Endothelial cell of hepatic sinusoid (primary cell): ENCODE measurements around the gene RIN3.
"Not testable (repeated sequence)": the region's sequence is repeated elsewhere in the genome, so short reads cannot be mapped to it uniquely, and the experiment has no call there.

Experiments used
- in situ Hi-C: cut with HindIII; loops from 2 replicates; pipeline ENCODE4 v1.10.0; 2017; ENCODE audit warnings: low sequenced_read_pairs

Gene RIN3

GRCh38 chr14:92525322-92526095, 11.9 kb downstream of the RIN3 start:
- in situ Hi-C loops, result no loop called here

- in situ Hi-C loops, result no loop called here
Observed at GRCh38 chr14:92527721-92528120, 14.1 kb downstream of the RIN3 start.

- in situ Hi-C loops, result no loop called here
Observed at GRCh38 chr14:92528486-92529100, 15.0 kb downstream of the RIN3 start.

GRCh38 chr14:92529903-92530302, 16.3 kb downstream of the RIN3 start:
- in situ Hi-C loops, result no loop called here

- in situ Hi-C loops, result no loop called here
Observed at GRCh38 chr14:92531106-92531873, 17.7 kb downstream of the RIN3 start.

GRCh38 chr14:92532490-92533163, 19.0 kb downstream of the RIN3 start:
- in situ Hi-C loops, result no loop called here

- in situ Hi-C loops, result no loop called here
Observed at GRCh38 chr14:92534932-92535643, 21.5 kb downstream of the RIN3 start.

- in situ Hi-C loops, result not testable (repeated sequence)
Observed at GRCh38 chr14:92536231-92536630, 22.6 kb downstream of the RIN3 start.

GRCh38 chr14:92538412-92538985, 24.9 kb downstream of the RIN3 start:
- in situ Hi-C loops, result no loop called here

- in situ Hi-C loops, result no loop called here
Observed at GRCh38 chr14:92539419-92539818, 25.8 kb downstream of the RIN3 start.

GRCh38 chr14:92539875-92540274, 26.3 kb downstream of the RIN3 start:
- in situ Hi-C loops, result no loop called here

- in situ Hi-C loops, result no loop called here
Observed at GRCh38 chr14:92540472-92541048, 27.0 kb downstream of the RIN3 start.

GRCh38 chr14:92542766-92543554, 29.4 kb downstream of the RIN3 start:
- in situ Hi-C loops, result no loop called here

- in situ Hi-C loops, result no loop called here
Observed at GRCh38 chr14:92544051-92544720, 30.6 kb downstream of the RIN3 start.

GRCh38 chr14:92546347-92547053, 32.9 kb downstream of the RIN3 start:
- in situ Hi-C loops, result no loop called here

GRCh38 chr14:92549105-92549858, 35.7 kb downstream of the RIN3 start:
- in situ Hi-C loops, result no loop called here

GRCh38 chr14:92549859-92550230, 36.3 kb downstream of the RIN3 start:
- in situ Hi-C loops, result no loop called here
